ENCODE results near the gene MYO16.
"Not testable (repeated sequence)": the region's sequence is repeated elsewhere in the genome, so short reads cannot be mapped to it uniquely, and the experiment has no call there.

MYO16 gene

DNA sequence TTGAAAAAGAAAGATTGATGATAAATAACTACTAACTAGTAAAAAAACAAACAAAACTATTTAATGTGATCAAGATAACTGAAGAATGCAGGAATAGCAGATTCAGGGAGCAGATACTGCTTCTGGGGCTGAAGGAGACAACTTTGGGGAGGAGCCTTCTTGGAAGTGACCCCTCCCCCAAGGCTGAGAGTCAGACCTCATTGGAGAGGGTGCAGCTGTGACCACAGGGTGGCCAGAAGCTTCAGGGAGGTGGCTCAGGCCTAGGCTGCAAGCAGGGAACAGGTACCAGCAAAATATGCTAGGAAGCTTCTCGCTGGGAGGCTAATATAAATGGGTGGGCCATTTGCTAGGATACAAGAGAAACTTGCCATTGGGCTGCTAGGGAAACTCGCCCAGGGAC lies 149.9 kb downstream of the MYO16 start:
- H3K27me3 Mint-ChIP-seq = no peaks in the 10 kb centered on the region
- H3K4me3 Mint-ChIP-seq = no peak overlapping the region
- DNase-seq (ENCODE audit: low spot score in 2 of 2) (no peak), ATAC-seq (ENCODE audit: low read depth) (no peak)
- peaks cover 3% of the 10 kb centered on the region for H3K9me3 Mint-ChIP-seq
- no peaks in the 10 kb centered on the region for H3K4me1 Mint-ChIP-seq
- H3K27ac Mint-ChIP-seq = no peak overlapping the region
- no peaks in the 10 kb centered on the region for H3K36me3 Mint-ChIP-seq

- no peaks in the 10 kb centered on the region for H3K4me1 Mint-ChIP-seq
- DNase-seq (ENCODE audit: low spot score in 2 of 2) (no peak), ATAC-seq (ENCODE audit: low read depth) (no peak)
- H3K36me3 Mint-ChIP-seq = no peaks in the 10 kb centered on the region
- no peak overlapping the region for H3K27ac Mint-ChIP-seq
- no peak overlapping the region for H3K4me3 Mint-ChIP-seq
- H3K9me3 Mint-ChIP-seq = peaks cover 6% of the 10 kb centered on the region
- no peaks in the 10 kb centered on the region for H3K27me3 Mint-ChIP-seq
These were observed 151.3 kb downstream of the MYO16 start for GRCh38 chr13:108780706-108781105.

- H3K4me3 Mint-ChIP-seq = no peak overlapping the region
These were observed 151.9 kb downstream of the MYO16 start for GRCh38 chr13:108781312-108781711.

DNA sequence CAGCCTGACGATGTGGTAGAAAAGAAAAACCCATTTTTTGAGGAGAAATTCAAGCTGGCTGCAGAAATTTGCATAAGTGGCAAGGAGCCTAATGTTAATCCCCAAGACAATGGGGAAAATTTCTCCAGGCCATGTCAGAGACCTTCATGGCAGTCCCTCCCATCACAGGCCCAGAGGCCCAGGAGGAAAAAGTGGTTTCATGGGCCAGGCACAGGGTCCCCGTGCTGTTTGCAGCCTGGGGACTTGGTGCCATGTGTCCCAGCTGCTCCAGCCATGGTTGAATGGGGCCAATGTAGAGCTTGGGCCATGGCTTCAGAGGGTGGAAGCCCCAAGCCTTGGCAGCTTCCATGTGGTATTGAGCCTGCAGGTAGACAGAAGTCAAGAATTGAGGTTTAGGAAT lies 153.1 kb downstream of the MYO16 start:
- H3K4me3 Mint-ChIP-seq; H3K27ac Mint-ChIP-seq; H3K27me3 Mint-ChIP-seq; H3K4me1 Mint-ChIP-seq; DNase-seq (ENCODE audit: low spot score in 2 of 2); ATAC-seq (ENCODE audit: low read depth); H3K9me3 Mint-ChIP-seq; H3K36me3 Mint-ChIP-seq: not testable (repeated sequence)

More at GRCh38 chr13:108781312-108781711, 151.9 kb downstream of the MYO16 start:
- Mint-ChIP-seq H3K27me3 (no peaks in the 10 kb centered on the region), H3K27ac (no peak overlapping the region), H3K9me3 (peaks cover 6% of the 10 kb centered on the region), H3K4me1 (no peaks in the 10 kb centered on the region), H3K36me3 (no peaks in the 10 kb centered on the region)
- DNase-seq (ENCODE audit: low spot score in 2 of 2) = no peak
- ATAC-seq (ENCODE audit: low read depth) = no peak

DNA sequence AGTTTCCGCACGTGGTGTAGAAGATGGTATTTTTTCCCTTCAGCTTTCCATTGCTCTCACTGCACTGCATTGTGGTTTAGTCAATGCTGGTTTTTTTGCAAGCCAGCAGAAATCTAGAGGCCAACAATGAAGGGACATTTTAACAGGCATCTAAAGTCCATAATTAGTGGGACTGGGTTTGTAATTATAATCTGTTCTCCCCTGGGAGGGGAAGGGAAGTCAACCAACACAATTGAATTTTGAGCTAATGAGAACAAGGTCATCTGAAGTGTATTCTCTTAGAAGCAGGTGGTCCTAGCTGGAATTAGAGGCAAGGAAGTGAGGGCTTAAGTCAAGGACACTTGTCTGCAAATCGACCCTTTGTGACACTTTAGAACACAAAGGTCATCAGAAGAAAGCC lies 156.4 kb downstream of the MYO16 start:
- H3K36me3 Mint-ChIP-seq = no peaks in the 10 kb centered on the region
- H3K27ac Mint-ChIP-seq = no peak overlapping the region
- H3K4me1 Mint-ChIP-seq = no peaks in the 10 kb centered on the region
- peaks cover 8% of the 10 kb centered on the region for H3K9me3 Mint-ChIP-seq
- H3K27me3 Mint-ChIP-seq = peaks cover 3% of the 10 kb centered on the region
- no peak for ATAC-seq (ENCODE audit: low read depth)
- no peak for DNase-seq (ENCODE audit: low spot score in 2 of 2)
- H3K4me3 Mint-ChIP-seq = no peak overlapping the region

DNA sequence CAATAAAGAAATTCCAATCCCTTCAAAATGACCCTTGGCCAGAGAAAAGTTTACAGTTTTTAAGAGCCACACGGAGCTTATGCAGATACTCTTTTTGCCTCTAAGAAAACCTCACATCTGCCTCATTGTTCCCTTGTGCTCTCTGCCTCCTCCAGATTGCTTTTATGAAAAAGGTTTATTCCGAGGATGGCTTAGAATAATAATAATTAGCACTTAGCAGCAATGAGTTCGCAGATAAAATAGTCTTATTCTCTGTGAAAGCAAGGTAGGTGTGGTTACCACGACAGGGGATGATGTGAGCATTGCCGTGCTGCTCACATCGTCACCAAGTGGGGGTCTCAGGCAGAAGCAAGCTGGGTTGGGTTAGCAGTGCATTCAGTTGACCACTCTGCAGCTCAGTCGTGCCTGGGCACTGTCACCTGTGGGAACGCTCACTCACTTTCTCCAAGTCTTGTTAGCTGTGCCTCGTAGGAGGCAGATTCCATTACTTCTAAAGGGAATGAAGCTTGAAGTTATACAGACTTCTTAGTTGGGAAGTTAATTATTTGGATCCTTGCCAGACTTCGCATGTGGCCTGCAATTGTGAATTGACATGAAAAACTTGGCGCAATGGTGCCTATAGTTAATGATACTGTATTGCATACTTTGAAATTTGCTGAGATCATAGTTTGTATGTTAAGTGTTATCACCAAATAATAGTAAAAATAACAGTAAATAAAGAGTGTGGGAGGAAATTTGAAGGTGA lies 157.2 kb downstream of the MYO16 start:
- no peak overlapping the region for H3K4me3 Mint-ChIP-seq
- no peak for DNase-seq (ENCODE audit: low spot score in 2 of 2)
- no peaks in the 10 kb centered on the region for H3K4me1 Mint-ChIP-seq
- no peaks in the 10 kb centered on the region for H3K36me3 Mint-ChIP-seq
- peaks cover 8% of the 10 kb centered on the region for H3K9me3 Mint-ChIP-seq
- H3K27ac Mint-ChIP-seq = no peak overlapping the region
- no peak for ATAC-seq (ENCODE audit: low read depth)
- peaks cover 3% of the 10 kb centered on the region for H3K27me3 Mint-ChIP-seq

GRCh38 chr13:108787700-108788414 lies 158.4 kb downstream of the MYO16 start:
- H3K4me3 Mint-ChIP-seq = no peak overlapping the region
- no peaks in the 10 kb centered on the region for H3K4me1 Mint-ChIP-seq
- DNase-seq (ENCODE audit: low spot score in 2 of 2) (no peak), ATAC-seq (ENCODE audit: low read depth) (no peak)
- H3K27me3 Mint-ChIP-seq = peaks cover 3% of the 10 kb centered on the region
- peaks cover 6% of the 10 kb centered on the region for H3K9me3 Mint-ChIP-seq
- no peak overlapping the region for H3K27ac Mint-ChIP-seq
- H3K36me3 Mint-ChIP-seq = no peaks in the 10 kb centered on the region

GRCh38 chr13:108789476-108789875 lies 160.1 kb downstream of the MYO16 start:
- DNase-seq (ENCODE audit: low spot score in 2 of 2) (no peak), ATAC-seq (ENCODE audit: low read depth) (no peak)
- Mint-ChIP-seq H3K27ac (no peak overlapping the region), H3K27me3 (peaks cover 3% of the 10 kb centered on the region), H3K4me1 (no peaks in the 10 kb centered on the region), H3K4me3 (no peak overlapping the region), H3K36me3 (no peaks in the 10 kb centered on the region), H3K9me3 (peaks cover 4% of the 10 kb centered on the region)

GRCh38 chr13:108795841-108796240 lies 166.4 kb downstream of the MYO16 start:
- H3K4me1 Mint-ChIP-seq = no peaks in the 10 kb centered on the region
- no peaks in the 10 kb centered on the region for H3K36me3 Mint-ChIP-seq
- ATAC-seq (ENCODE audit: low read depth) = no peak
- no peak overlapping the region for H3K27ac Mint-ChIP-seq
- H3K9me3 Mint-ChIP-seq = no peaks in the 10 kb centered on the region
- no peaks in the 10 kb centered on the region for H3K27me3 Mint-ChIP-seq
- DNase-seq (ENCODE audit: low spot score in 2 of 2) = no peak
- no peak overlapping the region for H3K4me3 Mint-ChIP-seq

DNA sequence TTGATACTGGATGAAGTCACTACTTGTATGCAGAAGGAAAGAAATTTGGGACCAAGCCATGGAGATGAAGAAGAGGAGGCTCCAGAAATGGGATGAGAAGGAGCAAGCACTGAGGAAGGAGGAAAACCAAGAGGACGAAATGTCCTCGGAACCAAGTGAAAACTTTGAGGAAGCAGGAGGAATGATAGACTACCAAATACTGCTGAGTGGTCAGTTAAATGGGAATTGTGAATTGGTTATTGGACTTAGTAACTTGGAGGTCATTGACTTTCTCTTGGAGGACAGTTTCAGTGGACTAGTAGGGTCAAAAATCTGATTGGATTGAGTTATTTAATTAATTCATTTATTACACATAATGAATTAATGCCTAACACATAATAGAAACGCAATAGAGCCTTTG lies 167.9 kb downstream of the MYO16 start:
- Mint-ChIP-seq H3K27me3 (no peaks in the 10 kb centered on the region), H3K4me1 (no peaks in the 10 kb centered on the region), H3K9me3 (peaks cover 3% of the 10 kb centered on the region), H3K4me3 (no peak overlapping the region), H3K27ac (no peak overlapping the region), H3K36me3 (no peaks in the 10 kb centered on the region)
- ATAC-seq (ENCODE audit: low read depth) = no peak
- no peak for DNase-seq (ENCODE audit: low spot score in 2 of 2)

- Mint-ChIP-seq H3K4me1 (no peaks in the 10 kb centered on the region), H3K9me3 (no peaks in the 10 kb centered on the region), H3K27me3 (no peaks in the 10 kb centered on the region), H3K4me3 (no peak overlapping the region), H3K27ac (no peak overlapping the region), H3K36me3 (no peaks in the 10 kb centered on the region)
- ATAC-seq (ENCODE audit: low read depth) (no peak), DNase-seq (ENCODE audit: low spot score in 2 of 2) (no peak)
These were observed 178.4 kb downstream of the MYO16 start for GRCh38 chr13:108807841-108808240.

- H3K9me3 Mint-ChIP-seq = no peaks in the 10 kb centered on the region
- DNase-seq (ENCODE audit: low spot score in 2 of 2) (no peak), ATAC-seq (ENCODE audit: low read depth) (no peak)
- no peak overlapping the region for H3K4me3 Mint-ChIP-seq
- no peaks in the 10 kb centered on the region for H3K27me3 Mint-ChIP-seq
- H3K36me3 Mint-ChIP-seq = no peaks in the 10 kb centered on the region
- no peak overlapping the region for H3K27ac Mint-ChIP-seq
- H3K4me1 Mint-ChIP-seq = no peaks in the 10 kb centered on the region
These were observed 182.8 kb downstream of the MYO16 start for GRCh38 chr13:108812165-108812564.

DNA sequence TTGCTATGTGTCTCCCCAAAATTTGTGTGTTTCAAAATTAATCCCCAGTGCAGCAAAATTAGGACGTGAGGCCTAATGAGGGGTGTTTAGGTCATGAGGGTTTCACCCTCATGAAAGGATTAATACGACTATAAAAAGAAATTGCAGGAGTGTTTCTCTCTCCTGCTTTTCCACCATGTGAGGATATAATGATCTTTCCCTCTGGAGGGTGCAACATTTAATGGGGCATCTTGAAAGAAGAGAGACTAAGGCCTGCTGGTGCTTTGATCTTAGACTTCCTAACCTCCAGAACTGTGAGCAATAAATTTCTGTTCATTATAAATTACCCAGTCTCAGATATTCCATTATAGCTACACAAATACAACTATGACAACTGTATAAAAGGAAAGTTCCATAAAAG lies 183.2 kb downstream of the MYO16 start:
- Mint-ChIP-seq H3K4me1 (no peaks in the 10 kb centered on the region), H3K27me3 (no peaks in the 10 kb centered on the region), H3K4me3 (no peak overlapping the region), H3K9me3 (no peaks in the 10 kb centered on the region), H3K36me3 (no peaks in the 10 kb centered on the region), H3K27ac (no peak overlapping the region)
- no peak for ATAC-seq (ENCODE audit: low read depth)
- no peak for DNase-seq (ENCODE audit: low spot score in 2 of 2)

DNA sequence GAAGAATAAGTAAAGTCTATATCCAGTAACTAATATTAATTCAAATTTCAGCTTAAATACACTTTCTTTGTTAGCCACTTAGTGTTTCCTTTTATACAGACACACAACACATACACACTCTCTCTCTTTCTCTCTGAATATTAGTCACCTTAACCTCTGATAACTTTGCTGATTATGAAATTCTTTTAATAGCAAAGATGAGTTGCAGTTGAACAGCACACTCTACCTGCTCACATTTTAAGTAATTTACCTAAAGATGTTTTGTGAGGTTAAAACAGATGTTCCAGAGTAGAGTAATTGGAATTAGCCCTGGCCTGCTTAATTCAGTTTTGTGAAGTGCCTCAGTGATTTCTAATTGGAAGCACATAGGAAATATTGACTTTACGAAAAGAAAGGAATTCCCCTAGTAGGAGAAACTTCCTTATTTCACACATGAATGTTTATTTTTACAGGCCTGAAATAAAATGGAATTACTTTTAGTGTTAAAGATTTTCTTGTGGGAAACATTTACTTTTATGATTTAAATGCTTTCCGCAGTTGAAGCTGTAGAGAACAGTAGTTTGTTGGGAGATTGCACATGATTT lies 184.3 kb downstream of the MYO16 start:
- no peaks in the 10 kb centered on the region for H3K36me3 Mint-ChIP-seq
- no peak overlapping the region for H3K4me3 Mint-ChIP-seq
- H3K9me3 Mint-ChIP-seq = no peaks in the 10 kb centered on the region
- no peak for DNase-seq (ENCODE audit: low spot score in 2 of 2)
- H3K27me3 Mint-ChIP-seq = peaks cover 1% of the 10 kb centered on the region
- no peak for ATAC-seq (ENCODE audit: low read depth)
- no peaks in the 10 kb centered on the region for H3K4me1 Mint-ChIP-seq
- H3K27ac Mint-ChIP-seq = no peak overlapping the region
